OCI-LY7 (cell line): ENCODE measurements around the gene PTPRCAP. TPM values are rescaled to one million over a fixed set of nuclear protein-coding genes. Genes with fewer than 3 reads are reported as not detected.
A peak's percentile ranks its signal among the peaks of the same experiment; 100 is the strongest.

ENCODE experiments used
- BruUV-seq: library from RNA; stranded (reverse); fragments of 400-500 nt; replicated peaks from 2 replicates; lab custom pipeline; 2021; lab: Mats Ljungman, UMichigan
- CTCF ChIA-PET: fragments of 300-600 bp; sonication (Branson Sonifier 250); formaldehyde crosslinking; loops from one replicate; lab custom pipeline; 2022; ENCODE audit warnings: antibody characterized with exemption; ENCODE audit not compliant: unreplicated experiment; lab: Charles Lee
- POLR2A ChIA-PET: fragments of 300-600 bp; sonication (Branson Sonifier 250); formaldehyde crosslinking; loops from one replicate; lab custom pipeline; 2022; ENCODE audit warnings: antibody characterized with exemption; lab: Charles Lee
- DNase-seq: peaks from one replicate; pipeline ENCODE4 v3.0.0-alpha.2; 2015; ENCODE audit warnings: low spot score
- H2AFZ ChIP-seq: fragments of 200-600 bp; sonication (generic), shearing (Covaris generic); 2 replicates; pipeline ENCODE4 v1.6.1; 2014; ENCODE audit warnings: mild to moderate bottlenecking, antibody characterized with exemption, low read length, moderate library complexity
- H3K27ac ChIP-seq: fragments of 200-600 bp; sonication (generic); 2 replicates; pipeline ENCODE4 v1.5.1; 2014; ENCODE audit warnings: mixed run types, low read depth, mild to moderate bottlenecking, moderate library complexity, low read length, inconsistent platforms; ENCODE audit not compliant: poor library complexity, severe bottlenecking
- H3K36me3 ChIP-seq: fragments of 200-600 bp; sonication (generic); 2 replicates; pipeline ENCODE4 v1.6.1; 2014; ENCODE audit warnings: mild to moderate bottlenecking, antibody characterized with exemption, low read length, moderate library complexity, mixed read lengths; ENCODE audit not compliant: insufficient read depth
- H3K4me1 ChIP-seq: fragments of 200-600 bp; sonication (generic); 2 replicates; pipeline ENCODE4 v1.5.1; 2014; ENCODE audit warnings: mild to moderate bottlenecking, low read length; ENCODE audit not compliant: insufficient read depth, poor library complexity, severe bottlenecking
- H3K4me2 ChIP-seq: fragments of 200-600 bp; sonication (generic); 2 replicates; pipeline ENCODE4 v1.6.1; 2014; ENCODE audit warnings: mild to moderate bottlenecking, low read length
- H3K4me3 ChIP-seq: fragments of 200-600 bp; sonication (generic); 2 replicates; pipeline ENCODE4 v1.5.1; 2014; ENCODE audit warnings: mild to moderate bottlenecking, low read depth, low read length; ENCODE audit not compliant: poor library complexity, severe bottlenecking
- H3K79me2 ChIP-seq: fragments of 200-600 bp; sonication (generic); 2 replicates; pipeline ENCODE4 v1.6.1; 2016; ENCODE audit warnings: low read depth, mild to moderate bottlenecking, low read length, moderate library complexity, mixed read lengths; ENCODE audit not compliant: insufficient read depth
- H3K9me2 ChIP-seq: fragments of 200-600 bp; sonication (generic); 2 replicates; pipeline ENCODE4 v1.6.1; 2016; ENCODE audit warnings: mild to moderate bottlenecking, low read length, mixed read lengths; ENCODE audit not compliant: insufficient read depth
- H3K9me3 ChIP-seq: fragments of 200-600 bp; sonication (generic); 2 replicates; pipeline ENCODE4 v1.6.1; 2014; ENCODE audit warnings: mild to moderate bottlenecking, mixed run types, low read length, mixed read lengths
- H4K20me1 ChIP-seq: fragments of 200-600 bp; sonication (generic); 2 replicates; pipeline ENCODE4 v1.6.1; 2014; ENCODE audit warnings: mild to moderate bottlenecking, antibody characterized with exemption, low read length, moderate library complexity, mixed read lengths; ENCODE audit not compliant: insufficient read depth
- CTCF ChIP-seq: fragments of 200-600 bp; sonication (generic); conservative IDR thresholded peaks from 2 replicates; pipeline ENCODE4 v1.5.1; 2014; ENCODE audit warnings: mild to moderate bottlenecking, antibody characterized with exemption, low read length, moderate library complexity, mixed read lengths
- EZH2phosphoT487 ChIP-seq: fragments of 200-600 bp; sonication (generic); IDR thresholded peaks from 2 replicates; pipeline ENCODE4 v1.6.1; 2018; ENCODE audit warnings: low read depth, borderline replicate concordance, mild to moderate bottlenecking, mixed run types, antibody characterized with exemption, low read length, moderate library complexity, mixed read lengths
- intact Hi-C: fragments of 100-400 bp; cut with micrococcal nuclease; formaldehyde crosslinking; loops from one replicate; pipeline ENCODE4 v1.10.0; 2022; ENCODE audit not compliant: unreplicated experiment
- total RNA-seq, 2 experiments: library from RNA; depleted of rRNA in 1 of 2; stranded (reverse); fragments of >200 nt in 1 of 2; shearing (Covaris generic) in 1 of 2; gene quantifications; 2 replicates each; pipeline ENCODE4 v1.2.3, GENCODE V29; 2014 to 2022

The PTPRCAP gene
- total RNA-seq, 2 experiments from 2014 or later: 129 to 212 TPM

DNA sequence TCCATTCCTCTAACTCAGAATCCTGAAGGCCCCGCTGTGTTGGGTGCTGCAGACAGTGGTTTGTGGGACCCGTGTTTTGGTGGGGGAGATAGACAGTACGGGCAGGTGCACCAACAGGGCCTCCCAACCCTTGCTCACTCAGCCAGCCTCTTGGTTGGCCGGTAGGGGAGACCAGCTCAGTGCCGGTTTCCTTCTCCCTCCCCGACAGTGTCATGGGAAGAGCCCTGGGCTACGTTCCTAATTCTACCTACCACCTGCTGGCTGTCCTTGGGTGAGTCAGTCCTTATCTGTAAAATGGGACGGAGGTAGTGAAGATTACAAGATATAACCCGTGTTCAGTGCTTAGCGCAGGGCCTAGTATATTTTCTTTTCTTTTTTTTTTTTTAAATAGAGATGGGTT is 25.7 kb upstream of the PTPRCAP start:
- no peak overlapping the region for H3K4me3 ChIP-seq
- peaks cover 16% of the 10 kb centered on the region; the same call in 1 of the 2 replicates for H3K79me2 ChIP-seq
- no peak overlapping the region for H2AFZ ChIP-seq
- DNase-seq: no peak
- H3K9me2 ChIP-seq: no peaks in the 10 kb centered on the region
- BruUV-seq: no TSS peak
- no peaks in the 10 kb centered on the region for H4K20me1 ChIP-seq
- H3K4me1 ChIP-seq: peaks cover 77% of the 10 kb centered on the region
- H3K36me3 ChIP-seq: no peaks in the 10 kb centered on the region; the same call in 1 of the 2 replicates
- intact Hi-C loops: no loop called here
- TF ChIP-seq CTCF (no peak), EZH2phosphoT487 (no peak)
- CTCF ChIA-PET: no interaction called here
- no peak overlapping the region for H3K27ac ChIP-seq
- no peak overlapping the region for H3K4me2 ChIP-seq
- POLR2A ChIA-PET: interaction anchor here (0.7 kb wide), 1 partner anchor 11 kb away, joined by 4 read pairs; no protein-coding TSS in a partner anchor
- H3K9me3 ChIP-seq: no peaks in the 10 kb centered on the region

- no peak overlapping the region for H2AFZ ChIP-seq
- intact Hi-C loops: loop anchor here (1.0 kb wide), 1 partner anchor 9 kb away; no protein-coding TSS in a partner anchor
- no peaks in the 10 kb centered on the region for H3K9me3 ChIP-seq
- no peak overlapping the region for H3K4me3 ChIP-seq
- no peaks in the 10 kb centered on the region for H3K9me2 ChIP-seq
- ChIA-PET POLR2A (interaction anchor here (1.1 to 5.3 kb wide), 4 partner anchors 9 to 21 kb away, joined by 7 to 38 read pairs (median 25); partner anchors contain the start of genes PTPRCAP and TMEM134), CTCF (no interaction called here)
- no TSS peak for BruUV-seq
- H3K36me3 ChIP-seq: no peaks in the 10 kb centered on the region
- H4K20me1 ChIP-seq: no peaks in the 10 kb centered on the region
- DNase-seq: no peak
- peak overlapping the region; percentile 79 for H3K4me2 ChIP-seq
- TF ChIP-seq EZH2phosphoT487 (no peak), CTCF (no peak)
- H3K79me2 ChIP-seq: no peaks in the 10 kb centered on the region
- H3K27ac ChIP-seq: peak overlapping the region; percentile 97
- peaks cover 43% of the 10 kb centered on the region for H3K4me1 ChIP-seq
Measured at GRCh38 chr11:67458266-67458665, 20.8 kb upstream of the PTPRCAP start.

DNA sequence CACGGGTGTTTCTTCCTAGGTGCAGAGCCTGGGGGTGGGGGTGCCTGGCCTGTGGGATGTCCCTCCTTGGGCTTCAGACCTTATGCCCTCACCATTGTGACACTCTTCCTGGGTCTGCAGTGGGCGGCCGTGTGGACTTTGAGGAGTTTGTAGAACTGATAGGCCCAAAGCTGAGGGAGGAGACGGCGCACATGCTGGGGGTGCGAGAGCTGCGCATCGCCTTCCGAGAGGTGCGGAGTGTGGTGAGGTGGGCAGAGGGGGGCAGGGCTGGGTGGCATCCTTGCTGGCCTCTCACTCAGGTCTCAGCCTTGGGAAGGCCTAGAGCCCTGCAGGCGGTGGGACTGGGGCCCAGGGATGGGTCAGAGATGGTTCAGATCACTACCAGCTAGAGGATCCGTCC is 20.0 kb upstream of the PTPRCAP start:
- no TSS peak for BruUV-seq
- no peak overlapping the region for H3K4me3 ChIP-seq
- no peaks in the 10 kb centered on the region for H3K9me3 ChIP-seq
- TF ChIP-seq CTCF: no peak
- TF ChIP-seq EZH2phosphoT487: no peak
- no peak overlapping the region for H3K27ac ChIP-seq
- POLR2A ChIA-PET: interaction anchor here (2.0 to 5.3 kb wide), 3 partner anchors 9 to 20 kb away, joined by 13 to 38 read pairs (median 37); partner anchors contain the start of genes PTPRCAP and TMEM134
- intact Hi-C loops: no loop called here
- no peaks in the 10 kb centered on the region for H3K36me3 ChIP-seq
- H3K9me2 ChIP-seq: no peaks in the 10 kb centered on the region
- H3K79me2 ChIP-seq: no peaks in the 10 kb centered on the region
- no peak for DNase-seq
- peaks cover 43% of the 10 kb centered on the region for H3K4me1 ChIP-seq
- H3K4me2 ChIP-seq: no peak overlapping the region
- CTCF ChIA-PET: no interaction called here
- no peaks in the 10 kb centered on the region for H4K20me1 ChIP-seq
- H2AFZ ChIP-seq: no peak overlapping the region
